Natural killer cell (primary cell): ENCODE measurements around the gene TNFRSF9. TPM values are rescaled to one million over a fixed set of nuclear protein-coding genes. Genes with fewer than 3 reads are reported as not detected.

Experiments used
- ATAC-seq, 3 donors: fragments of 150-1000 bp in 2 of 3; fragments of 200-7000 bp in 1 of 3; cut with Tn5 transposase; 1 replicate in 1 of 3; 2 replicates in 2 of 3; pipeline ENCODE4 v1.10.0; 2021; ENCODE audit warnings: mild to moderate bottlenecking in 2 of 3, moderate library complexity in 2 of 3
- DNase-seq, 2 donors: peaks; one replicate each; pipeline versions ENCODE4 v3.0.0 to v3.0.0-alpha.2; 2013 to 2021; ENCODE audit warnings: mixed read lengths in 1 of 2
- H3K27ac ChIP-seq: one replicate; pipeline ENCODE4 v1.5.1; 2013; ENCODE audit warnings: mild to moderate bottlenecking, low read length
- H3K27me3 ChIP-seq: one replicate; pipeline ENCODE4 v1.6.1; 2013; ENCODE audit warnings: low read length; ENCODE audit not compliant: control insufficient read depth, insufficient read depth
- H3K36me3 ChIP-seq: one replicate; pipeline ENCODE4 v1.6.1; 2013; ENCODE audit warnings: low read length; ENCODE audit not compliant: control insufficient read depth, insufficient read depth
- H3K4me1 ChIP-seq: one replicate; pipeline ENCODE4 v1.6.1; 2013; ENCODE audit warnings: low read length; ENCODE audit not compliant: control insufficient read depth, insufficient read depth
- H3K4me3 ChIP-seq: one replicate; pipeline ENCODE4 v1.5.1; 2013; ENCODE audit warnings: low read length
- H3K9me3 ChIP-seq: one replicate; pipeline ENCODE4 v1.6.1; 2013; ENCODE audit warnings: low read length; ENCODE audit not compliant: control insufficient read depth, insufficient read depth
- H3K27ac Mint-ChIP-seq, 2 donors: one replicate each; pipeline ENCODE4 v1.8.0; 2022; ENCODE audit warnings: mild to moderate bottlenecking in 2 of 2, mixed read lengths in 2 of 2, moderate library complexity in 1 of 2
- H3K27me3 Mint-ChIP-seq, 2 donors: one replicate each; pipeline ENCODE4 v1.8.0; 2022; ENCODE audit warnings: low read depth in 2 of 2, mixed read lengths in 2 of 2
- H3K36me3 Mint-ChIP-seq: one replicate; pipeline ENCODE4 v1.8.0; 2022; ENCODE audit warnings: mixed read lengths
- H3K4me1 Mint-ChIP-seq, 2 donors: one replicate each; pipeline ENCODE4 v1.8.0; 2022; ENCODE audit warnings: mixed read lengths in 2 of 2
- H3K4me3 Mint-ChIP-seq: one replicate; pipeline ENCODE4 v1.8.0; 2022; ENCODE audit warnings: mild to moderate bottlenecking, moderate library complexity, mixed read lengths
- H3K9me3 Mint-ChIP-seq, 2 donors: one replicate each; pipeline ENCODE4 v1.8.0; 2022; ENCODE audit warnings: mixed read lengths in 2 of 2
- WGBS: methylation state at CpG from one replicate; pipeline ENCODE4 v1.1.7; 2013; ENCODE audit warnings: missing lambda C conversion rate; ENCODE audit not compliant: insufficient coverage; 5-methylcytosine and 5-hydroxymethylcytosine counted together
- intact Hi-C: fragments of 100-400 bp; cut with micrococcal nuclease; formaldehyde crosslinking; loops from one replicate; pipeline ENCODE4 v1.14.2; 2022
- total RNA-seq, 4 donors: library from RNA; stranded (reverse); fragments of 120-200 nt in 1 of 4; gene quantifications; one replicate each; pipeline versions ENCODE4 v1.2.3 to v1.2.4, GENCODE V29; 2013 to 2022
- TF ChIP-seq, protein P1 (sequence below): fragments of 200-600 bp; IDR thresholded peaks from one replicate; pipeline ENCODE4 v1.8.0; 2022; ENCODE audit warnings: antibody characterized with exemption

TNFRSF9 gene
- total RNA-seq, 3 donors from 2014 or later (not counting 1 experiment from before 2014, with no cell fraction given) = 2.6 to 6.4 (median 4.2) TPM

DNA sequence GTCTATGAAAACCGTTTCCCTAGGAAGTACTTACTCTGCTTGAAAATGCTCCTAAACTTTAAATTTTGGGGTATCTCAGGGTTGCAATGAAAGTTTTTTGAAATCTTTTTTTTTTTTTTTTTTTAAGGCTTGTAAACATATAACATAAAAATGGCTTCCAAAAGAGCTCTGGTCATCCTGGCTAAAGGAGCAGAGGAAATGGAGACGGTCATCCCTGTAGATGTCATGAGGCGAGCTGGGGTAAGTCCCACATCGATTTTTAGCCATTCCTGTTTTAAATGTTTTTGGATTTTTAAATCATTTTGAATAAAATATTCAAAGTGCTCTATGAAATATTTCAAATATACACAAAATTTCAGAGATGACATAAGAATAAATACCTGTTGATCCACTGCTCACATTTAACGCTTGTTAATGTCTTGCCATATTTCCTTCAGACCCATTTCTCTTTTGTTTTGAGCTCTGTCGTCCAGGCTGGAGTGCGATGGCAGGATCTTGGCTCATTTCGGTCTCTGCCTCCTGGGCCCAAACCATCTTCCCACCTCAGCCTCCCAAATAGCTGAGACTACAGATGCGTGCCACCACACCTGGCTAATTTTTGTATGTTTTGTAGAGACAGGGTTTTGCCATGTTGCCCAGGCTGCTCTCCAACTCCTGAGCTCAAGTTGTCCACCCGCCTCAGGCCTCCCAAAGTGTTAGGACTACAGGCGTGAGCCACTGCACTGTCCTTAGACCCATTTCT, 22.2 kb upstream of the TNFRSF9 start:
- Mint-ChIP-seq H3K27ac (peak overlapping the region; percentile 98), H3K36me3 (no peaks in the 10 kb centered on the region), H3K27me3 (no peaks in the 10 kb centered on the region), H3K9me3 (no peaks in the 10 kb centered on the region), H3K4me1 (peaks cover 36 to 41% of the 10 kb centered on the region in 2 donors), H3K4me3 (peak overlapping the region; percentile 98)
- H3K4me3 ChIP-seq = no peak overlapping the region
- WGBS = 91% methylated on average over 9 of the region's 11 CpGs
- DNase-seq (no peak), ATAC-seq (no peak)
- peaks cover 20% of the 10 kb centered on the region for H3K4me1 ChIP-seq
- H3K36me3 ChIP-seq = peaks cover 34% of the 10 kb centered on the region
- H3K9me3 ChIP-seq = no peaks in the 10 kb centered on the region
- intact Hi-C loops = loop anchor here (5.0 kb wide), 2 partner anchors 46 to 61 kb away; no protein-coding TSS in a partner anchor
- peak overlapping the region; percentile 95 for H3K27ac ChIP-seq
- no peaks in the 10 kb centered on the region for H3K27me3 ChIP-seq
- TF ChIP-seq, protein P1, sequence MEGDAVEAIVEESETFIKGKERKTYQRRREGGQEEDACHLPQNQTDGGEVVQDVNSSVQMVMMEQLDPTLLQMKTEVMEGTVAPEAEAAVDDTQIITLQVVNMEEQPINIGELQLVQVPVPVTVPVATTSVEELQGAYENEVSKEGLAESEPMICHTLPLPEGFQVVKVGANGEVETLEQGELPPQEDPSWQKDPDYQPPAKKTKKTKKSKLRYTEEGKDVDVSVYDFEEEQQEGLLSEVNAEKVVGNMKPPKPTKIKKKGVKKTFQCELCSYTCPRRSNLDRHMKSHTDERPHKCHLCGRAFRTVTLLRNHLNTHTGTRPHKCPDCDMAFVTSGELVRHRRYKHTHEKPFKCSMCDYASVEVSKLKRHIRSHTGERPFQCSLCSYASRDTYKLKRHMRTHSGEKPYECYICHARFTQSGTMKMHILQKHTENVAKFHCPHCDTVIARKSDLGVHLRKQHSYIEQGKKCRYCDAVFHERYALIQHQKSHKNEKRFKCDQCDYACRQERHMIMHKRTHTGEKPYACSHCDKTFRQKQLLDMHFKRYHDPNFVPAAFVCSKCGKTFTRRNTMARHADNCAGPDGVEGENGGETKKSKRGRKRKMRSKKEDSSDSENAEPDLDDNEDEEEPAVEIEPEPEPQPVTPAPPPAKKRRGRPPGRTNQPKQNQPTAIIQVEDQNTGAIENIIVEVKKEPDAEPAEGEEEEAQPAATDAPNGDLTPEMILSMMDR = no peak

DNA sequence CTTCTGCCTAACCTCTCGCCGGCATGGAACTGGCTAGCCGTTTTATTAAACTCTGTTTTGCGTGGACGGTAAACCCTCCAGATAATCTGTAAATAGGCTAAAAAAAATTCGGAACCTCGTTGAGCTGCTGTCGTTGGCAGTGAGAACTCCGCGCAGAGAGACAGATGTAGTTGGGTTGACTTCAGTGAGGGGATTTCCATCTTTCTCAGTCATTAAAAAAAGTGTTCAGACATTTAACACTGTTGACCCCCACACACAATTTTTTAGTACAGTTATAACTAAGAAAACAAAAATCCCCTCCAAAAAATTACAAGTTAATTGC, 21.3 kb upstream of the TNFRSF9 start:
- DNase-seq = peak in 1 of 2 donors; percentile 81
- H3K36me3 Mint-ChIP-seq = no peaks in the 10 kb centered on the region
- Histone ChIP-seq H3K36me3 (peaks cover 28% of the 10 kb centered on the region), H3K27ac (peak overlapping the region; percentile 95), H3K27me3 (no peaks in the 10 kb centered on the region), H3K9me3 (no peaks in the 10 kb centered on the region), H3K4me3 (peak overlapping the region; percentile 79), H3K4me1 (peaks cover 20% of the 10 kb centered on the region)
- WGBS = 0% methylated on average over 10 of the region's 10 CpGs
- H3K4me1 Mint-ChIP-seq = peaks cover 30 to 34% of the 10 kb centered on the region in 2 donors
- H3K9me3 Mint-ChIP-seq = no peaks in the 10 kb centered on the region
- H3K4me3 Mint-ChIP-seq = peak overlapping the region; percentile 98
- ATAC-seq = peak; percentile 27 to 43 (median 38)
- H3K27me3 Mint-ChIP-seq = no peaks in the 10 kb centered on the region
- intact Hi-C loops = loop anchor here (5.0 kb wide), 2 partner anchors 45 to 60 kb away; no protein-coding TSS in a partner anchor
- TF ChIP-seq, protein P1 = no peak
- H3K27ac Mint-ChIP-seq = peak overlapping the region; percentile 98

DNA sequence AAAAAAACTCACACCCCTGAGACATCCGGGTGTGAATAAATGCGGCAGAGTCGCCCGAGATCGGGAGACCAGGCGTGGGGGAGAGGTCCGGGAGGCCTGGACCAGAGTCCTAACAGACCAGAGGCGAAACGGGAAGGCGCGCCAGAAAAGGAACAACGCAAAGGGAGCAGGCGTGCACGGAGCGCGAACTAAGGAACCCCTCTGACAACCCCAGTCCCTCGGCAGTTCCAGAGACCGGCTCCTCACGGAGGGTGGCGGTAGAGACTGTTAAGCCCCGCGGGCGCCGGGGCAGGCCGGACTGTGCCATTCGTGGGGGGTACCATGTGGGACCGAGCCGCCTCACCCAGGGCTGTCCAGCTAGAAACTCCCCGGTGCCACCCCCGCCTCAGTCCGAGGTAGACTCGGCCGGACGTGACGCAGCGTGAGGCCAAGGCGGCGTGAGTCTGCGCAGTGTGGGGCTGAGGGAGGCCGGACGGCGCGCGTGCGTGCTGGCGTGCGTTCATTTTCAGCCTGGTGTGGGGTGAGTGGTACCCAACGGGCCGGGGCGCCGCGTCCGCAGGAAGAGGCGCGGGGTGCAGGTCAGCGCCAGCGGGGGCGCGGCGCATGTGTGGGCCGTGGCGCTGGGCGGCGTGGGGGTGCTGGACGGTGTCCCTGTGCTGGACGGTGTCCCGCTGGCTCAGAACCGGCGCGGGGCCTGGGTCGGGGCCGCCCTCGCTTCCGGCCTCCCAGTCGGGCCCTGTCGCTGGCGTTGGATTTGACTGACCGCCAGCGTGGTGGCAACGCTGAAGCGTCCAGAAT, 20.8 kb upstream of the TNFRSF9 start, which contains the start of gene PARK7:
Gene PARK7, plus strand, starts transcription at position 496 of the 798 bp plus-strand sequence. CDS start 1,075 bp downstream, outside the sequence.
- Histone ChIP-seq H3K4me1 (peaks cover 18% of the 10 kb centered on the region), H3K4me3 (peak within 1 kb of the TSS; percentile 79), H3K36me3 (peaks cover 24% of the 10 kb centered on the region), H3K27ac (peak within 1 kb of the TSS; percentile 95), H3K27me3 (no peaks in the 10 kb centered on the region), H3K9me3 (no peaks in the 10 kb centered on the region)
- TF ChIP-seq, protein P1 = peak; percentile 53
- ATAC-seq = peak; percentile 91 to 99 (median 92)
- Mint-ChIP-seq H3K27me3 (no peaks in the 10 kb centered on the region), H3K9me3 (no peaks in the 10 kb centered on the region), H3K36me3 (no peaks in the 10 kb centered on the region), H3K4me1 (peaks cover 25 to 30% of the 10 kb centered on the region in 2 donors), H3K27ac (peak within 1 kb of the TSS; percentile 98), H3K4me3 (peak within 1 kb of the TSS; percentile 98)
- intact Hi-C loops = loop anchor here (5.0 kb wide), 2 partner anchors 44 to 59 kb away; no protein-coding TSS in a partner anchor
- peak; percentile 100 for DNase-seq
- under 1% methylated on average over 81 of the region's 81 CpGs for WGBS
